CD1c-positive myeloid dendritic cell (primary cell): Measurements from ENCODE around the gene SPON1.

Experiments used
- DNase-seq: peaks from one replicate; pipeline ENCODE4 v3.0.0-alpha.2; 2016; ENCODE audit errors: extremely low spot score

The SPON1 gene

GRCh38 chr11:14036469-14036868 is 73.9 kb downstream of the SPON1 start:
- DNase-seq = no peak

- DNase-seq = no peak
Observed at GRCh38 chr11:14041040-14041439, 78.5 kb downstream of the SPON1 start.

- DNase-seq = no peak
Observed at GRCh38 chr11:14041565-14041964, 79.0 kb downstream of the SPON1 start.

GRCh38 chr11:14042686-14043465 is 80.4 kb downstream of the SPON1 start:
- DNase-seq = no peak

- DNase-seq = no peak
Observed at GRCh38 chr11:14044916-14045315, 82.4 kb downstream of the SPON1 start.

- DNase-seq = no peak
Observed at GRCh38 chr11:14045417-14045816, 82.9 kb downstream of the SPON1 start.

- DNase-seq = no peak
Observed at GRCh38 chr11:14052198-14052597, 89.7 kb downstream of the SPON1 start.

GRCh38 chr11:14054116-14055107 is 91.9 kb downstream of the SPON1 start:
- DNase-seq = no peak

- no peak for DNase-seq
Observed at GRCh38 chr11:14055936-14056335, 93.4 kb downstream of the SPON1 start.

GRCh38 chr11:14058061-14058460 is 95.5 kb downstream of the SPON1 start:
- no peak for DNase-seq

GRCh38 chr11:14059491-14059890 is 97.0 kb downstream of the SPON1 start:
- DNase-seq = peak; percentile 15

GRCh38 chr11:14061721-14062120 is 99.2 kb downstream of the SPON1 start:
- DNase-seq = no peak

- DNase-seq = peak; percentile 33
Observed at GRCh38 chr11:14065141-14065540, 102.6 kb downstream of the SPON1 start.

- DNase-seq = no peak
Observed at GRCh38 chr11:14065681-14066080, 103.2 kb downstream of the SPON1 start.

GRCh38 chr11:14067686-14068085 is 105.2 kb downstream of the SPON1 start:
- DNase-seq = no peak

- DNase-seq = no peak
Observed at GRCh38 chr11:14070896-14071295, 108.4 kb downstream of the SPON1 start.

GRCh38 chr11:14073849-14074476 is 111.4 kb downstream of the SPON1 start:
- DNase-seq = no peak

- DNase-seq = peak; percentile 25
Observed at GRCh38 chr11:14075118-14076078, 112.9 kb downstream of the SPON1 start.

- DNase-seq = peak; percentile 26
Observed at GRCh38 chr11:14079011-14079410, 116.5 kb downstream of the SPON1 start.

- DNase-seq = no peak
Observed at GRCh38 chr11:14079797-14080196, 117.3 kb downstream of the SPON1 start.
